GM19099 (cell line): ENCODE results near the gene MCCD1.

Source experiments
- POLR2A ChIP-seq: IDR thresholded peaks from 3 replicates; pipeline ENCODE4 v1.6.1; 2011; ENCODE audit warnings: low read depth; ENCODE audit not compliant: insufficient read length; ENCODE audit errors: extremely low read depth

Gene MCCD1

DNA sequence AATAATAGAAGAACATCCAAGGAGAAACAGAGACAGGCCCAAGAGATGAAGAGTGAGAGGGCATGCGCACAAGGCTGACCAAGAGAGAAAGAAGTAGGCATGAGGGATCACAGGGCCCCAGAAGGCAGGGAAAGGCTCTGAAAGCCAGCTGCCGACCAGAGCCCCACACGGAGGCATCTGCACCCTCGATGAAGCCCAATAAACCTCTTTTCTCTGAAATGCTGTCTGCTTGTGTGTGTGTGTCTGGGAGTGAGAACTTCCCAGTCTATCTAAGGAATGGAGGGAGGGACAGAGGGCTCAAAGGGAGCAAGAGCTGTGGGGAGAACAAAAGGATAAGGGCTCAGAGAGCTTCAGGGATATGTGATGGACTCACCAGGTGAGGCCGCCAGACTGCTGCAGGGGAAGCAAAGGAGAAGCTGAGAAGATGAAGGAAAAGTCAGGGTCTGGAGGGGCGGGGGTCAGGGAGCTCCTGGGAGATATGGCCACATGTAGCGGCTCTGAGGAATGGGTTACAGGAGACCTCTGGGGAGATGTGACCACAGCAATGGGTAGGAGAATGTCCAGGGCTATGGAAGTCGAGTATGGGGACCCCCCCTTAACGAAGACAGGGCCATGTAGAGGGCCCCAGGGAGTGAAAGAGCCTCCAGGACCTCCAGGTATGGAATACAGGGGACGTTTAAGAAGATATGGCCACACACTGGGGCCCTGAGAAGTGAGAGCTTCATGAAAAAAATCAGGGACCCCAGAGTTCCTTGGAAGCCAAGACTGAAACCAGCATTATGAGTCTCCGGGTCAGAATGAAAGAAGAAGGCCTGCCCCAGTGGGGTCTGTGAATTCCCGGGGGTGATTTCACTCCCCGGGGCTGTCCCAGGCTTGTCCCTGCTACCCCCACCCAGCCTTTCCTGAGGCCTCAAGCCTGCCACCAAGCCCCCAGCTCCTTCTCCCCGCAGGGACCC, 45.6 kb downstream of the MCCD1 start:
- peak; percentile 7 for TF ChIP-seq POLR2A

DNA sequence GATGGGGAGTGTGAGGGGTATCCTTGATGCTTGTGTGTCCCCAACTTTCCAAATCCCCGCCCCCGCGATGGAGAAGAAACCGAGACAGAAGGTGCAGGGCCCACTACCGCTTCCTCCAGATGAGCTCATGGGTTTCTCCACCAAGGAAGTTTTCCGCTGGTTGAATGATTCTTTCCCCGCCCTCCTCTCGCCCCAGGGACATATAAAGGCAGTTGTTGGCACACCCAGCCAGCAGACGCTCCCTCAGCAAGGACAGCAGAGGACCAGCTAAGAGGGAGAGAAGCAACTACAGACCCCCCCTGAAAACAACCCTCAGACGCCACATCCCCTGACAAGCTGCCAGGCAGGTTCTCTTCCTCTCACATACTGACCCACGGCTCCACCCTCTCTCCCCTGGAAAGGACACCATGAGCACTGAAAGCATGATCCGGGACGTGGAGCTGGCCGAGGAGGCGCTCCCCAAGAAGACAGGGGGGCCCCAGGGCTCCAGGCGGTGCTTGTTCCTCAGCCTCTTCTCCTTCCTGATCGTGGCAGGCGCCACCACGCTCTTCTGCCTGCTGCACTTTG, 46.7 kb downstream of the MCCD1 start, which contains the start of gene TNF:
Gene TNF (plus strand): TSS at position 231 of the 567 bp plus-strand sequence. CDS start 177 bp downstream, at position 408.
- peak; percentile 100 for TF ChIP-seq POLR2A

GRCh38 chr6:31575952-31576685, 47.4 kb downstream of the MCCD1 start:
- TF ChIP-seq POLR2A, result no peak

DNA sequence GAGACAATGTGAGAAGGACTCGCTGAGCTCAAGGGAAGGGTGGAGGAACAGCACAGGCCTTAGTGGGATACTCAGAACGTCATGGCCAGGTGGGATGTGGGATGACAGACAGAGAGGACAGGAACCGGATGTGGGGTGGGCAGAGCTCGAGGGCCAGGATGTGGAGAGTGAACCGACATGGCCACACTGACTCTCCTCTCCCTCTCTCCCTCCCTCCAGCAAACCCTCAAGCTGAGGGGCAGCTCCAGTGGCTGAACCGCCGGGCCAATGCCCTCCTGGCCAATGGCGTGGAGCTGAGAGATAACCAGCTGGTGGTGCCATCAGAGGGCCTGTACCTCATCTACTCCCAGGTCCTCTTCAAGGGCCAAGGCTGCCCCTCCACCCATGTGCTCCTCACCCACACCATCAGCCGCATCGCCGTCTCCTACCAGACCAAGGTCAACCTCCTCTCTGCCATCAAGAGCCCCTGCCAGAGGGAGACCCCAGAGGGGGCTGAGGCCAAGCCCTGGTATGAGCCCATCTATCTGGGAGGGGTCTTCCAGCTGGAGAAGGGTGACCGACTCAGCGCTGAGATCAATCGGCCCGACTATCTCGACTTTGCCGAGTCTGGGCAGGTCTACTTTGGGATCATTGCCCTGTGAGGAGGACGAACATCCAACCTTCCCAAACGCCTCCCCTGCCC, 48.3 kb downstream of the MCCD1 start:
- peak; percentile 62 for TF ChIP-seq POLR2A

GRCh38 chr6:31577579-31577966, 48.8 kb downstream of the MCCD1 start:
- TF ChIP-seq POLR2A, result peak; percentile 29

DNA sequence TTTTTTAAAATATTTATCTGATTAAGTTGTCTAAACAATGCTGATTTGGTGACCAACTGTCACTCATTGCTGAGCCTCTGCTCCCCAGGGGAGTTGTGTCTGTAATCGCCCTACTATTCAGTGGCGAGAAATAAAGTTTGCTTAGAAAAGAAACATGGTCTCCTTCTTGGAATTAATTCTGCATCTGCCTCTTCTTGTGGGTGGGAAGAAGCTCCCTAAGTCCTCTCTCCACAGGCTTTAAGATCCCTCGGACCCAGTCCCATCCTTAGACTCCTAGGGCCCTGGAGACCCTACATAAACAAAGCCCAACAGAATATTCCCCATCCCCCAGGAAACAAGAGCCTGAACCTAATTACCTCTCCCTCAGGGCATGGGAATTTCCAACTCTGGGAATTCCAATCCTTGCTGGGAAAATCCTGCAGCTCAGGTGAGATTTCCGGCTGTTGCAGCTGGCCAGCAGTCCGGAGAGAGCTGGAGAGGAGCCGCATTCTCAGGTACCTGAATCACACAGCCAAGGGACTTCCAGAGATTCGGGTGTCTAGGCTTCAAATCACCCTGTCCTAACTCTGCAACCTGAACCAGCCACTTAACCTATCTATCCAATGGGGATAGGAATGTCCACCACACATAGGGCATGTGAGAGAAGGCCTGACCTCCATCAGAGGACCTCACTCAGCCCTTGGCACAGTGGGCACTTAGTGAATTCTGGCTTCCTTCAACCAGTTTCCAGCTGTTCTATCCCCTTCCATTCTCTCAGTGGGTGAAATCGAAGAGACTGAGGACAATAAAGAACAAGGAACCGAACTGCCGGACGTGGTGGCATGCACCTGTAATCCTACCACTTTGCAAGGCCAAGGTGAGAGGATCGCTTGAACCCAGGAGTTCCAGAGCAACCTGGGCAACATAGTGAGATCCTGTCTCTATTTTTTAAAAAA, 49.7 kb downstream of the MCCD1 start:
- peak; percentile 57 for TF ChIP-seq POLR2A

DNA sequence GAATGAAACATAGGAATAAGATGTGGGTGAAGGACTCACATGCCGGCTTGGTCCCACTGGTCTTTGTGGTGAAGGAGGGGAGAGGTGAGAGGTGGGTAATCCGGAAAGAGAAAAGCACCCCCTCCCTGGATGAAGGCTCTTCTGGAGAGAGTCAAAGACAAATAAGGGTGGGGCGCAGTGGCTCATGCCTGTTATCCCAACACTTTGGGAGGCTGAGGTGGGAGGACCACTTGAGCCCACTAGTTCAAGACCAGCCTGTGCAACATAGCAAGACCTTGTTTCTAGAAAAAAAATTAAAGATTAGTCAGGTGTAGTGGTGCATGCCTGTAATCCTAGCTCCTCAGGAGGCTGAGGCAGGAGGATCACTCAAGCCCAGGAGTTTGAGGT, 50.4 kb downstream of the MCCD1 start:
- TF ChIP-seq POLR2A, result no peak
